Sigmoid colon (tissue), 7 donors: ENCODE measurements around the gene FRAS1. TPM values are rescaled to one million over a fixed set of nuclear protein-coding genes. Genes with fewer than 3 reads are reported as not detected.

Experiments
- DNase-seq: peaks from one replicate; pipeline ENCODE4 v3.0.0-alpha.2; 2019
- H3K27ac ChIP-seq, 4 donors: fragments of 200-600 bp; sonication (generic); one replicate each; pipeline ENCODE4 v1.5.1; 2016 to 2019; ENCODE audit warnings: mild to moderate bottlenecking in 1 of 4
- H3K27me3 ChIP-seq, 3 donors: fragments of 200-600 bp; sonication (generic); one replicate each; pipeline ENCODE4 v1.5.1; 2019; ENCODE audit warnings: mild to moderate bottlenecking in 1 of 3
- H3K36me3 ChIP-seq, 4 donors: fragments of 200-600 bp; sonication (generic); one replicate each; pipeline ENCODE4 v1.5.1; 2016 to 2019
- H3K4me1 ChIP-seq, 4 donors: fragments of 200-600 bp; sonication (generic); one replicate each; pipeline ENCODE4 v1.5.1; 2017 to 2019
- H3K4me3 ChIP-seq, 4 donors: fragments of 200-600 bp; sonication (generic); one replicate each; pipeline ENCODE4 v1.5.1; 2017 to 2019; ENCODE audit warnings: mild to moderate bottlenecking in 2 of 4, moderate library complexity in 1 of 4
- H3K9me3 ChIP-seq, 4 donors: fragments of 200-600 bp in 3 of 4; sonication (generic) in 3 of 4; one replicate each; pipeline versions ENCODE4 v1.5.1 to v1.6.1; 2013 to 2019
- CTCF ChIP-seq, 4 experiments: fragments of 450-650 bp in 3 of 4; fragments of 200-600 bp in 1 of 4; IDR thresholded peaks; one replicate each; pipeline ENCODE4 v1.5.1; 2016 to 2019; ENCODE audit warnings: antibody characterized with exemption in 4 of 4, mild to moderate bottlenecking in 3 of 4, moderate library complexity in 2 of 4
- EP300 ChIP-seq, 4 donors: sonication (generic); formaldehyde crosslinking; IDR thresholded peaks; one replicate each; pipeline ENCODE4 v1.6.1; 2017; ENCODE audit warnings: antibody characterized with exemption in 4 of 4
- POLR2A ChIP-seq, 2 donors: fragments of 450-650 bp; IDR thresholded peaks; one replicate each; pipeline ENCODE4 v1.6.1; 2016; ENCODE audit warnings: antibody characterized with exemption in 2 of 2, mild to moderate bottlenecking in 2 of 2, moderate library complexity in 2 of 2
- POLR2AphosphoS5 ChIP-seq, 4 donors: sonication (generic); formaldehyde crosslinking; IDR thresholded peaks; one replicate each; pipeline ENCODE4 v1.6.1; 2017; ENCODE audit warnings: antibody characterized with exemption in 4 of 4
- WGBS, 2 donors: extraction: QIAGEN DNeasy Blood & Tissue Kit; methylation state at CpG; one replicate each; pipeline ENCODE4 v1.1.7; 2013; 5-methylcytosine and 5-hydroxymethylcytosine counted together
- intact Hi-C: fragments of 100-400 bp; cut with DNase I; formaldehyde crosslinking; loops from one replicate; pipeline ENCODE4 v1.15.1; 2023
- polyA plus RNA-seq, 3 donors: library from polyadenylated mRNA; stranded (reverse); fragments of 200-250 nt; gene quantifications; one replicate each; pipeline ENCODE4 v1.2.3, GENCODE V29; 2013
- total RNA-seq, 4 donors: library from RNA; depleted of rRNA; stranded (reverse); fragments of >200 nt; gene quantifications; one replicate each; pipeline ENCODE4 v1.1.0, GENCODE V29; 2016
- donor health status: healthy with polysubstance abuse.
- donor health status: Bipolar disorder and iron deficiency.
- donor health status: healthy.

The FRAS1 gene
- total and polyA plus RNA-seq, 7 donors, result under 0.01 to 22.4 (median 7.4) TPM; not detected in 1

GRCh38 chr4:78213218-78213617 lies 156.1 kb downstream of the FRAS1 start:
- Histone ChIP-seq H3K27ac (peak overlapping the region in 2 of 4 donors; percentile 12 to 38), H3K36me3 (no peaks in the 10 kb centered on the region), H3K4me3 (no peak overlapping the region), H3K4me1 (peaks cover 0 to 19% (median 4%) of the 10 kb centered on the region in 4 donors), H3K9me3 (no peaks in the 10 kb centered on the region), H3K27me3 (no peaks in the 10 kb centered on the region)
- intact Hi-C loops, result no loop called here
- DNase-seq, result no peak
- TF ChIP-seq POLR2AphosphoS5 (IDR thresholded peaks at IDR 0.05), result no peak
- TF ChIP-seq EP300 (IDR thresholded peaks at IDR 0.05), result no peak
- TF ChIP-seq CTCF (IDR thresholded peaks at IDR 0.05), result no peak
- TF ChIP-seq POLR2A (IDR thresholded peaks at IDR 0.05), result no peak
- WGBS, 2 donors, result 8 to 45% methylated on average over 3 of the region's 3 CpGs

GRCh38 chr4:78214078-78214477 lies 157.0 kb downstream of the FRAS1 start:
- no peak for DNase-seq
- Histone ChIP-seq H3K36me3 (no peaks in the 10 kb centered on the region), H3K27me3 (no peaks in the 10 kb centered on the region), H3K9me3 (no peaks in the 10 kb centered on the region), H3K4me1 (peaks cover 0 to 22% (median 4%) of the 10 kb centered on the region in 4 donors), H3K27ac (peak overlapping the region in 3 of 4 donors; percentile 13 to 42 (median 38)), H3K4me3 (no peak overlapping the region)
- no peak for TF ChIP-seq POLR2A (IDR thresholded peaks at IDR 0.05)
- peak; percentile 52 to 87 (median 72) for TF ChIP-seq POLR2AphosphoS5 (IDR thresholded peaks at IDR 0.05)
- TF ChIP-seq CTCF (IDR thresholded peaks at IDR 0.05), result no peak
- TF ChIP-seq EP300 (IDR thresholded peaks at IDR 0.05), result peak in 1 of 4 donors; percentile 24
- intact Hi-C loops, result no loop called here

- Histone ChIP-seq H3K4me1 (peaks cover 0 to 28% (median 4%) of the 10 kb centered on the region in 4 donors), H3K27me3 (no peaks in the 10 kb centered on the region), H3K27ac (no peak overlapping the region), H3K4me3 (no peak overlapping the region), H3K36me3 (no peaks in the 10 kb centered on the region), H3K9me3 (no peaks in the 10 kb centered on the region)
- no peak for DNase-seq
- 97% methylated on average over 2 of the region's 2 CpGs for WGBS, 2 donors
- TF ChIP-seq EP300 (IDR thresholded peaks at IDR 0.05) (no peak), POLR2AphosphoS5 (IDR thresholded peaks at IDR 0.05) (no peak), POLR2A (IDR thresholded peaks at IDR 0.05) (no peak), CTCF (IDR thresholded peaks at IDR 0.05) (no peak)
- intact Hi-C loops, result no loop called here
Measured at GRCh38 chr4:78217557-78217956, 160.4 kb downstream of the FRAS1 start.

GRCh38 chr4:78218260-78218659 lies 161.1 kb downstream of the FRAS1 start:
- Histone ChIP-seq H3K27me3 (no peaks in the 10 kb centered on the region), H3K9me3 (no peaks in the 10 kb centered on the region), H3K4me3 (no peak overlapping the region), H3K36me3 (no peaks in the 10 kb centered on the region), H3K27ac (no peak overlapping the region), H3K4me1 (peaks cover 0 to 28% (median 5%) of the 10 kb centered on the region in 4 donors)
- intact Hi-C loops, result no loop called here
- 96 to 97% methylated on average over 2 of the region's 2 CpGs for WGBS, 2 donors
- DNase-seq, result no peak
- no peak for TF ChIP-seq EP300 (IDR thresholded peaks at IDR 0.05)
- no peak for TF ChIP-seq POLR2AphosphoS5 (IDR thresholded peaks at IDR 0.05)
- no peak for TF ChIP-seq CTCF (IDR thresholded peaks at IDR 0.05)
- no peak for TF ChIP-seq POLR2A (IDR thresholded peaks at IDR 0.05)

DNA sequence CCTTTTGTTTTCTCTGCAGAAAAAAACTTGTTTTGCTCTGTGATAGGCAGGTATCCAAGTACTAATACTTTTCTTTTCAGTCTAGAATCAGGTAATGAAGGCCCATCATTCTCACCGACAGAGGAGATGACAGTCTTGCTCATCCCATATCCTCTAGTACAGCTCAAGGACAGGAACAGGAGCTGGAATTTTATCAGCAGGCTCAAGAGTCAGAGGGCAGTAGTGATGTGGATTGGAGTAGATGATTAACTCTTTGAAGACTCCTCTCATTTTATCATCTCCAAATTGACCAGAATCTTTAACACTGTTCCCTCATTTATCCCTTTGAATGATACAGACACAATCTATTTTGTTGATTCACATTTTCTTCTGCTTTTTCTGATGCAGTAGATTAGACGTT lies 162.7 kb downstream of the FRAS1 start:
- TF ChIP-seq POLR2AphosphoS5 (IDR thresholded peaks at IDR 0.05) (no peak), POLR2A (IDR thresholded peaks at IDR 0.05) (no peak)
- Histone ChIP-seq H3K27me3 (no peaks in the 10 kb centered on the region), H3K4me1 (peaks cover 0 to 14% (median 3%) of the 10 kb centered on the region in 4 donors), H3K27ac (no peak overlapping the region), H3K4me3 (no peak overlapping the region), H3K36me3 (no peaks in the 10 kb centered on the region), H3K9me3 (no peaks in the 10 kb centered on the region)
- DNase-seq, result no peak
- WGBS, 2 donors, result 83 to 87% methylated on average over 2 of the region's 2 CpGs
- intact Hi-C loops, result no loop called here
